Stomach (tissue), 9 donors: ENCODE data around the gene EFHD1. TPM values are rescaled to one million over a fixed set of nuclear protein-coding genes. Genes with fewer than 3 reads are reported as not detected.

ENCODE experiments used
- DNase-seq, 2 donors: peaks; one replicate each; pipeline versions ENCODE4 v3.0.0 to v3.0.0-alpha.2; 2013 to 2019
- H3K27ac ChIP-seq, 5 donors: fragments of 200-600 bp in 4 of 5; sonication (generic) in 4 of 5; one replicate each; pipeline ENCODE4 v1.5.1; 2013 to 2019; ENCODE audit warnings: mild to moderate bottlenecking in 1 of 5, moderate library complexity in 1 of 5
- H3K27me3 ChIP-seq, 3 donors: fragments of 200-600 bp; sonication (generic); one replicate each; pipeline ENCODE4 v1.5.1; 2017 to 2019; ENCODE audit warnings: mixed run types in 1 of 3
- H3K36me3 ChIP-seq, 4 donors: fragments of 200-600 bp; sonication (generic); 1 replicate in 3 of 4; 2 replicates in 1 of 4; pipeline ENCODE4 v1.5.1; 2016 to 2019
- H3K4me1 ChIP-seq, 4 donors: fragments of 200-600 bp; sonication (generic); one replicate each; pipeline ENCODE4 v1.5.1; 2016 to 2019
- H3K4me3 ChIP-seq, 4 donors: fragments of 200-600 bp; sonication (generic) in 3 of 4; one replicate each; pipeline ENCODE4 v1.5.1; 2016 to 2019; ENCODE audit warnings: mild to moderate bottlenecking in 1 of 4
- H3K9me3 ChIP-seq, 4 donors: fragments of 200-600 bp; sonication (generic); one replicate each; pipeline ENCODE4 v1.5.1; 2016 to 2019
- EP300 ChIP-seq: sonication (generic); formaldehyde crosslinking; IDR thresholded peaks from one replicate; pipeline ENCODE4 v1.6.1; 2017; ENCODE audit warnings: antibody characterized with exemption
- POLR2A ChIP-seq, 4 donors: fragments of 450-650 bp; IDR thresholded peaks; one replicate each; pipeline ENCODE4 v1.6.1; 2016; ENCODE audit warnings: antibody characterized with exemption in 4 of 4, control low read depth in 2 of 4, mild to moderate bottlenecking in 1 of 4, moderate library complexity in 1 of 4
- POLR2AphosphoS5 ChIP-seq, 3 donors: sonication (generic); formaldehyde crosslinking; IDR thresholded peaks; one replicate each; pipeline ENCODE4 v1.6.1; 2016; ENCODE audit warnings: antibody characterized with exemption in 3 of 3
- WGBS, 5 donors: extraction: QIAGEN DNeasy Blood & Tissue Kit in 3 of 5; methylation state at CpG; one replicate each; pipeline versions ENCODE4 v1.1.5 to v1.1.7; 2013 to 2018; 5-methylcytosine and 5-hydroxymethylcytosine counted together
- intact Hi-C: fragments of 100-400 bp; cut with DNase I; formaldehyde crosslinking; loops from one replicate; pipeline ENCODE4 v1.15.1; 2023; ENCODE audit warnings: low total_unique reads
- polyA plus RNA-seq, 3 donors: library from polyadenylated mRNA; stranded (reverse); fragments of 200-250 nt; gene quantifications; one replicate each; pipeline ENCODE4 v1.2.3, GENCODE V29; 2013
- total RNA-seq, 5 donors: library from RNA; depleted of rRNA; stranded (reverse); fragments of >200 nt; gene quantifications; one replicate each; pipeline versions ENCODE4 v1.1.0 to v1.2.3, GENCODE V29; 2014 to 2016
- TF ChIP-seq, protein P1 (sequence below), 7 experiments: fragments of 450-650 bp in 4 of 7; fragments of 200-600 bp in 3 of 7; sonication (generic) in 3 of 7; IDR thresholded peaks; one replicate each; pipeline ENCODE4 v1.5.1; 2016 to 2019; ENCODE audit warnings: antibody characterized with exemption in 7 of 7, control low read depth in 2 of 7, mild to moderate bottlenecking in 1 of 7
- donor health status: healthy with polysubstance abuse.
- donor health status: Bipolar disorder and iron deficiency.
- donor health status: healthy.

The EFHD1 gene
- total and polyA plus RNA-seq, 8 donors, result 2.8 to 49.1 (median 7.4) TPM; not detected in 1

- H3K36me3 ChIP-seq, result no peaks in the 10 kb centered on the region
- 75 to 91% (median 88%) methylated on average over 5 to 6 of the region's 6 CpGs for WGBS, 5 donors
- peaks cover 3 to 14% (median 6%) of the 10 kb centered on the region in 4 donors for H3K4me1 ChIP-seq
- no peak overlapping the region for H3K27ac ChIP-seq
- H3K9me3 ChIP-seq, result no peaks in the 10 kb centered on the region
- DNase-seq, result no peak
- no peaks in the 10 kb centered on the region for H3K27me3 ChIP-seq
- intact Hi-C loops, result no loop called here
- no peak overlapping the region for H3K4me3 ChIP-seq
- TF ChIP-seq, protein P1, sequence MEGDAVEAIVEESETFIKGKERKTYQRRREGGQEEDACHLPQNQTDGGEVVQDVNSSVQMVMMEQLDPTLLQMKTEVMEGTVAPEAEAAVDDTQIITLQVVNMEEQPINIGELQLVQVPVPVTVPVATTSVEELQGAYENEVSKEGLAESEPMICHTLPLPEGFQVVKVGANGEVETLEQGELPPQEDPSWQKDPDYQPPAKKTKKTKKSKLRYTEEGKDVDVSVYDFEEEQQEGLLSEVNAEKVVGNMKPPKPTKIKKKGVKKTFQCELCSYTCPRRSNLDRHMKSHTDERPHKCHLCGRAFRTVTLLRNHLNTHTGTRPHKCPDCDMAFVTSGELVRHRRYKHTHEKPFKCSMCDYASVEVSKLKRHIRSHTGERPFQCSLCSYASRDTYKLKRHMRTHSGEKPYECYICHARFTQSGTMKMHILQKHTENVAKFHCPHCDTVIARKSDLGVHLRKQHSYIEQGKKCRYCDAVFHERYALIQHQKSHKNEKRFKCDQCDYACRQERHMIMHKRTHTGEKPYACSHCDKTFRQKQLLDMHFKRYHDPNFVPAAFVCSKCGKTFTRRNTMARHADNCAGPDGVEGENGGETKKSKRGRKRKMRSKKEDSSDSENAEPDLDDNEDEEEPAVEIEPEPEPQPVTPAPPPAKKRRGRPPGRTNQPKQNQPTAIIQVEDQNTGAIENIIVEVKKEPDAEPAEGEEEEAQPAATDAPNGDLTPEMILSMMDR (IDR thresholded peaks at IDR 0.05), result no peak
- TF ChIP-seq POLR2AphosphoS5 (IDR thresholded peaks at IDR 0.05), result no peak
- TF ChIP-seq POLR2A (IDR thresholded peaks at IDR 0.05), result no peak
- no peak for TF ChIP-seq EP300
Measured at GRCh38 chr2:232611061-232611460, 22.3 kb upstream of the EFHD1 start.

GRCh38 chr2:232611559-232612218 is 21.7 kb upstream of the EFHD1 start:
- DNase-seq, result peak; percentile 62 to 70
- intact Hi-C loops, result no loop called here
- Histone ChIP-seq H3K9me3 (no peaks in the 10 kb centered on the region), H3K4me3 (no peak overlapping the region), H3K27ac (no peak overlapping the region), H3K36me3 (no peaks in the 10 kb centered on the region), H3K27me3 (no peaks in the 10 kb centered on the region), H3K4me1 (peaks cover 0 to 9% (median under 1%) of the 10 kb centered on the region in 4 donors)
- 28 to 45% (median 35%) methylated on average over 7 to 9 of the region's 9 CpGs for WGBS, 5 donors
- no peak for TF ChIP-seq EP300
- TF ChIP-seq POLR2A (IDR thresholded peaks at IDR 0.05), result no peak
- TF ChIP-seq, protein P1 (IDR thresholded peaks at IDR 0.05), result peak in 5 of 7 experiments; percentile 39 to 85 (median 73)
- no peak for TF ChIP-seq POLR2AphosphoS5 (IDR thresholded peaks at IDR 0.05)

- peaks cover 0 to 9% (median 0%) of the 10 kb centered on the region in 4 donors for H3K4me1 ChIP-seq
- intact Hi-C loops, result no loop called here
- WGBS, 5 donors, result 53 to 90% (median 67%) methylated on average over 3 of the region's 3 CpGs
- no peak overlapping the region for H3K4me3 ChIP-seq
- no peak for DNase-seq
- no peak for TF ChIP-seq EP300
- no peaks in the 10 kb centered on the region for H3K27me3 ChIP-seq
- no peak overlapping the region for H3K27ac ChIP-seq
- no peaks in the 10 kb centered on the region for H3K36me3 ChIP-seq
- no peaks in the 10 kb centered on the region for H3K9me3 ChIP-seq
Measured at GRCh38 chr2:232613538-232614134, 19.8 kb upstream of the EFHD1 start.

GRCh38 chr2:232615339-232615738 is 18.1 kb upstream of the EFHD1 start:
- peaks cover 0 to 9% (median 0%) of the 10 kb centered on the region in 4 donors for H3K4me1 ChIP-seq
- no peak overlapping the region for H3K4me3 ChIP-seq
- H3K9me3 ChIP-seq, result no peaks in the 10 kb centered on the region
- no peak for TF ChIP-seq POLR2AphosphoS5 (IDR thresholded peaks at IDR 0.05)
- no peak for TF ChIP-seq EP300
- TF ChIP-seq, protein P1 (IDR thresholded peaks at IDR 0.05), result no peak
- TF ChIP-seq POLR2A (IDR thresholded peaks at IDR 0.05), result no peak
- H3K27ac ChIP-seq, result no peak overlapping the region
- intact Hi-C loops, result no loop called here
- H3K27me3 ChIP-seq, result no peaks in the 10 kb centered on the region
- no peak for DNase-seq
- no peaks in the 10 kb centered on the region for H3K36me3 ChIP-seq
- WGBS, 5 donors, result 64 to 74% (median 67%) methylated on average over 7 to 8 of the region's 8 CpGs

- no peaks in the 10 kb centered on the region for H3K4me1 ChIP-seq
- no peak for TF ChIP-seq POLR2A (IDR thresholded peaks at IDR 0.05)
- TF ChIP-seq EP300, result no peak
- TF ChIP-seq, protein P1 (IDR thresholded peaks at IDR 0.05), result no peak
- no peaks in the 10 kb centered on the region for H3K36me3 ChIP-seq
- DNase-seq, result no peak
- no peak overlapping the region for H3K27ac ChIP-seq
- peaks cover 0 to 14% (median 0%) of the 10 kb centered on the region in 3 donors for H3K27me3 ChIP-seq
- intact Hi-C loops, result no loop called here
- H3K9me3 ChIP-seq, result no peaks in the 10 kb centered on the region
- H3K4me3 ChIP-seq, result no peak overlapping the region
- 88 to 94% (median 93%) methylated on average over 9 of the region's 9 CpGs for WGBS, 5 donors
Measured at GRCh38 chr2:232621186-232621585, 12.2 kb upstream of the EFHD1 start.
